Mucosa of rectum (tissue), 2 donors: ENCODE measurements around the gene CAMK2D.

ENCODE experiments used
- H3K27ac ChIP-seq, 2 donors: one replicate each; pipeline ENCODE4 v1.7.0; 2013; ENCODE audit warnings: inconsistent platforms in 2 of 2, low read depth in 2 of 2, low read length in 2 of 2
- H3K27me3 ChIP-seq, 2 donors: one replicate each; pipeline ENCODE4 v1.7.0; 2013; ENCODE audit warnings: low read length in 2 of 2; ENCODE audit not compliant: control insufficient read depth in 2 of 2, insufficient read depth in 2 of 2
- H3K36me3 ChIP-seq, 2 donors: one replicate each; pipeline ENCODE4 v1.7.0; 2013; ENCODE audit warnings: low read length in 2 of 2; ENCODE audit not compliant: control insufficient read depth in 2 of 2, insufficient read depth in 2 of 2
- H3K4me1 ChIP-seq, 2 donors: one replicate each; pipeline ENCODE4 v1.7.0; 2013; ENCODE audit warnings: low read length in 2 of 2, mild to moderate bottlenecking in 1 of 2; ENCODE audit not compliant: control insufficient read depth in 2 of 2, insufficient read depth in 2 of 2
- H3K4me3 ChIP-seq, 2 donors: one replicate each; pipeline ENCODE4 v1.7.0; 2013; ENCODE audit warnings: low read length in 2 of 2
- H3K9ac ChIP-seq, 2 donors: one replicate each; pipeline ENCODE4 v1.7.0; 2013; ENCODE audit warnings: low read length in 2 of 2, low read depth in 1 of 2, mild to moderate bottlenecking in 1 of 2
- H3K9me3 ChIP-seq, 2 donors: one replicate each; pipeline ENCODE4 v1.7.0; 2013; ENCODE audit warnings: low read length in 2 of 2; ENCODE audit not compliant: control insufficient read depth in 2 of 2
- donor health status: healthy.
- donor health status: Normal muscosa, but diverticular disease.

Gene CAMK2D

GRCh38 chr4:113483131-113483530 is 278.4 kb downstream of the CAMK2D start:
- H3K27ac ChIP-seq = no peak overlapping the region
- H3K27me3 ChIP-seq = no peaks in the 10 kb centered on the region
- no peak overlapping the region for H3K4me3 ChIP-seq

GRCh38 chr4:113482325-113482724 is 279.2 kb downstream of the CAMK2D start:
- H3K27ac ChIP-seq = no peak overlapping the region
- no peaks in the 10 kb centered on the region for H3K4me1 ChIP-seq
- no peak overlapping the region for H3K9ac ChIP-seq
- H3K36me3 ChIP-seq = peaks cover 4 to 12% of the 10 kb centered on the region in 2 donors
- no peaks in the 10 kb centered on the region for H3K9me3 ChIP-seq
- H3K4me3 ChIP-seq = no peak overlapping the region
- H3K27me3 ChIP-seq = no peaks in the 10 kb centered on the region

More at GRCh38 chr4:113483131-113483530, 278.4 kb downstream of the CAMK2D start:
- no peaks in the 10 kb centered on the region for H3K9me3 ChIP-seq
- H3K4me1 ChIP-seq = no peaks in the 10 kb centered on the region
- H3K36me3 ChIP-seq = peaks cover 0 to 12% of the 10 kb centered on the region in 2 donors
- no peak overlapping the region for H3K9ac ChIP-seq

- no peak overlapping the region for H3K27ac ChIP-seq
- H3K9ac ChIP-seq = no peak overlapping the region
- no peaks in the 10 kb centered on the region for H3K27me3 ChIP-seq
- H3K4me3 ChIP-seq = no peak overlapping the region
- H3K4me1 ChIP-seq = no peaks in the 10 kb centered on the region
- H3K9me3 ChIP-seq = peaks cover 0 to 3% of the 10 kb centered on the region in 2 donors
- H3K36me3 ChIP-seq = peaks cover 8 to 14% of the 10 kb centered on the region in 2 donors
Observed at GRCh38 chr4:113481820-113482219, 279.7 kb downstream of the CAMK2D start.

- Histone ChIP-seq H3K36me3 (peaks cover 9 to 18% of the 10 kb centered on the region in 2 donors), H3K27me3 (no peaks in the 10 kb centered on the region), H3K9ac (no peak overlapping the region), H3K4me3 (no peak overlapping the region), H3K27ac (no peak overlapping the region), H3K9me3 (peaks cover 0 to 3% of the 10 kb centered on the region in 2 donors), H3K4me1 (no peaks in the 10 kb centered on the region)
Observed at GRCh38 chr4:113480109-113480508, 281.4 kb downstream of the CAMK2D start.

- Histone ChIP-seq H3K36me3 (peaks cover 9 to 16% of the 10 kb centered on the region in 2 donors), H3K27me3 (no peaks in the 10 kb centered on the region), H3K9ac (no peak overlapping the region), H3K4me1 (no peaks in the 10 kb centered on the region), H3K27ac (no peak overlapping the region), H3K4me3 (no peak overlapping the region), H3K9me3 (peaks cover 0 to 3% of the 10 kb centered on the region in 2 donors)
Observed at GRCh38 chr4:113478032-113478431, 283.5 kb downstream of the CAMK2D start.

- Histone ChIP-seq H3K27ac (no peak overlapping the region), H3K4me3 (no peak overlapping the region), H3K9ac (no peak overlapping the region), H3K36me3 (peaks cover 7 to 9% of the 10 kb centered on the region in 2 donors), H3K4me1 (no peaks in the 10 kb centered on the region), H3K27me3 (no peaks in the 10 kb centered on the region), H3K9me3 (peaks cover 0 to 3% of the 10 kb centered on the region in 2 donors)
Observed at GRCh38 chr4:113476800-113477199, 284.7 kb downstream of the CAMK2D start.

- Histone ChIP-seq H3K36me3 (peaks cover 6 to 9% of the 10 kb centered on the region in 2 donors), H3K27me3 (no peaks in the 10 kb centered on the region), H3K4me3 (no peak overlapping the region), H3K4me1 (peaks cover 0 to 2% of the 10 kb centered on the region in 2 donors), H3K27ac (no peak overlapping the region), H3K9ac (no peak overlapping the region), H3K9me3 (peaks cover 0 to 3% of the 10 kb centered on the region in 2 donors)
Observed at GRCh38 chr4:113474017-113474416, 287.5 kb downstream of the CAMK2D start.

GRCh38 chr4:113472864-113473263 is 288.7 kb downstream of the CAMK2D start:
- Histone ChIP-seq H3K9me3 (peaks cover 0 to 3% of the 10 kb centered on the region in 2 donors), H3K9ac (no peak overlapping the region), H3K27me3 (no peaks in the 10 kb centered on the region), H3K27ac (no peak overlapping the region), H3K4me3 (no peak overlapping the region), H3K4me1 (peaks cover 2 to 3% of the 10 kb centered on the region in 2 donors), H3K36me3 (peaks cover 6 to 9% of the 10 kb centered on the region in 2 donors)

GRCh38 chr4:113471146-113471860 is 290.2 kb downstream of the CAMK2D start:
- Histone ChIP-seq H3K9ac (no peak overlapping the region), H3K9me3 (no peaks in the 10 kb centered on the region), H3K4me3 (no peak overlapping the region), H3K27me3 (no peaks in the 10 kb centered on the region), H3K27ac (no peak overlapping the region), H3K4me1 (peaks cover 2 to 3% of the 10 kb centered on the region in 2 donors), H3K36me3 (peaks cover 0 to 2% of the 10 kb centered on the region in 2 donors)

- Histone ChIP-seq H3K4me3 (no peak overlapping the region), H3K36me3 (peaks cover 2% of the 10 kb centered on the region in 2 donors), H3K4me1 (peaks cover 2 to 3% of the 10 kb centered on the region in 2 donors), H3K9me3 (no peaks in the 10 kb centered on the region), H3K27ac (no peak overlapping the region), H3K27me3 (no peaks in the 10 kb centered on the region), H3K9ac (no peak overlapping the region)
Observed at GRCh38 chr4:113469926-113470325, 291.6 kb downstream of the CAMK2D start.
